PC-3 (cell line): ENCODE results near the gene MRPS25. TPM values are rescaled to one million over a fixed set of nuclear protein-coding genes. Genes with fewer than 3 reads are reported as not detected.

Experiments
- ATAC-seq: fragments of 200-7000 bp; cut with Tn5 transposase; 2 replicates; pipeline ENCODE4 v1.9.1; 2020; ENCODE audit warnings: mild to moderate bottlenecking, moderate library complexity
- BruUV-seq: library from RNA; stranded (reverse); fragments of 400-500 nt; replicated peaks from 2 replicates; lab custom pipeline; 2021; lab: Mats Ljungman, UMichigan
- CTCF ChIA-PET: fragments of 300-600 bp; sonication (Branson Sonifier 250); formaldehyde crosslinking; loops from one replicate; lab custom pipeline; 2022; ENCODE audit warnings: antibody characterized with exemption; lab: Charles Lee
- POLR2A ChIA-PET: fragments of 300-600 bp; sonication (Branson Sonifier 250); formaldehyde crosslinking; loops from one replicate; lab custom pipeline; 2022; ENCODE audit warnings: antibody characterized with exemption; ENCODE audit not compliant: unreplicated experiment; lab: Charles Lee
- DNase-seq: peaks from one replicate; pipeline ENCODE4 v3.0.0-alpha.2; 2015
- H2AFZ ChIP-seq: fragments of 300-600 bp; sonication (generic); 2 replicates; pipeline ENCODE4 v1.6.0; 2016; ENCODE audit warnings: antibody characterized with exemption, low read length
- H3F3A ChIP-seq: fragments of 300-600 bp; sonication (generic); one replicate; pipeline ENCODE4 v1.6.0; 2017; ENCODE audit warnings: antibody characterized with exemption, low read length, control low read depth, mild to moderate bottlenecking; ENCODE audit not compliant: unreplicated experiment
- H3K27ac ChIP-seq: fragments of 300-600 bp; sonication (generic); 2 replicates; pipeline ENCODE4 v1.5.1; 2016; ENCODE audit warnings: mild to moderate bottlenecking, low read length
- H3K27me3 ChIP-seq: fragments of 300-600 bp; sonication (generic); 2 replicates; pipeline ENCODE4 v1.6.1; 2016; ENCODE audit warnings: low read length, mixed read lengths
- H3K36me3 ChIP-seq: fragments of 300-600 bp; sonication (generic); 2 replicates; pipeline ENCODE4 v1.6.1; 2016; ENCODE audit warnings: low read depth, mixed run types, low read length, mixed read lengths
- H3K4me1 ChIP-seq: fragments of 300-600 bp; sonication (generic); 2 replicates; pipeline ENCODE4 v1.5.1; 2016; ENCODE audit warnings: low read length; ENCODE audit not compliant: insufficient read depth
- H3K4me2 ChIP-seq: fragments of 300-600 bp; sonication (generic); 2 replicates; pipeline ENCODE4 v1.6.0; 2016; ENCODE audit warnings: low read length
- H3K4me3 ChIP-seq: fragments of 300-600 bp; sonication (generic); 2 replicates; pipeline ENCODE4 v1.5.1; 2016; ENCODE audit warnings: mild to moderate bottlenecking, low read length, mixed read lengths
- H3K79me2 ChIP-seq: fragments of 300-600 bp; sonication (generic); 2 replicates; pipeline ENCODE4 v1.6.1; 2017; ENCODE audit warnings: low read length, mixed read lengths
- H3K9ac ChIP-seq: fragments of 300-600 bp; sonication (generic); 2 replicates; pipeline ENCODE4 v1.6.0; 2016; ENCODE audit warnings: mild to moderate bottlenecking, low read length
- H3K9me2 ChIP-seq: fragments of 300-600 bp; sonication (generic); replicated peaks from 2 replicates; pipeline ENCODE4 v1.6.1; 2016; ENCODE audit warnings: mixed run types, low read length, mixed read lengths
- H3K9me3 ChIP-seq: fragments of 300-600 bp; sonication (generic); 2 replicates; pipeline ENCODE4 v1.6.1; 2016; ENCODE audit warnings: low read length, mixed read lengths
- H4K20me1 ChIP-seq: fragments of 300-600 bp; sonication (generic); 2 replicates; pipeline ENCODE4 v1.6.1; 2016; ENCODE audit warnings: low read length, mixed read lengths
- EZH2 ChIP-seq: fragments of 300-600 bp; sonication (generic); IDR thresholded peaks from one replicate; pipeline ENCODE4 v1.6.1; 2017; ENCODE audit warnings: antibody characterized with exemption, mild to moderate bottlenecking, low read length; ENCODE audit not compliant: unreplicated experiment
- EZH2phosphoT487 ChIP-seq: fragments of 300-600 bp; sonication (generic); IDR thresholded peaks from 2 replicates; pipeline ENCODE4 v1.6.1; 2018; ENCODE audit warnings: mild to moderate bottlenecking, antibody characterized with exemption, low read length, borderline replicate concordance
- intact Hi-C: fragments of 100-400 bp; cut with micrococcal nuclease; formaldehyde crosslinking; loops from 2 replicates; pipeline ENCODE4 v1.9.0; 2023
- total RNA-seq: library from RNA; depleted of rRNA; stranded (reverse); fragments of >200 nt; gene quantifications from 2 replicates; pipeline ENCODE4 v1.2.3, GENCODE V29; 2014
- TF ChIP-seq, protein P1 (sequence below): fragments of 300-600 bp; sonication (generic); conservative IDR thresholded peaks from 2 replicates; pipeline ENCODE4 v1.5.1; 2017; ENCODE audit warnings: antibody characterized with exemption, low read depth, mild to moderate bottlenecking, low read length

The MRPS25 gene
- total RNA-seq, 1 experiment from 2014 or later: 42.9 TPM

DNA sequence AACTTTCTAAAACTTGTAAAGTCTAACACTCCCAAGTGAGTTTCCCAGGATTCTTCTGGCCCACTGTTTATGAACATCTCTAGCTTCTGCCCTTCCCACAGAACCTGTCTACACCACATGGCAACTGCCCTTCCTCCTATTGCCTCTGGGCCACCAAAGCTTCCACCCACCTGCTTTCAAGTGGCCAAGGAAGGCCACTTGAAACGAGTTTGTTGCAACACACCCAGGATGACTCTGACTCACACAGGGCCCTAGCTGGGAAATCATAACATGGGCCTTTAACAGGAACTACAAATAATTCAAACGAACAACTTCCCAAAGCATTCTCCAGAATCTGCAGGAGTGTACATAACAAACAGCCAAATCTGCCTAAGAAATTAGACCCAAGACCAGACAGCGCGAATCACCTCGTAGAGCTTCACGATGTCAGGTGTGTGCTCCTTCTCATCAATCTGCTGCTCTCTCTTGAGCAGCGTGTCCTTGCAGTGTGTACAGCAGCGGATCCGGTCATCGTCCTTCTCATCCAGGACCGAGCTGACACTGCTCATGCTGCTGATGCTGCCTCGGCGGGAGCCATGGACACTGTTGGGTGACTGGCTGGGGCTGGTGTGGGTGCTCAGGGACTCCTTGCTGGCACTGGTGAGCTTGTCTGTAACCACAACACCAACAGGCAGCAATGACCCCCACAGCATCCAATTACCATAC, 17.0 kb upstream of the MRPS25 start:
- no peak for TF ChIP-seq EZH2
- TF ChIP-seq EZH2phosphoT487: no peak
- TF ChIP-seq, protein P1, sequence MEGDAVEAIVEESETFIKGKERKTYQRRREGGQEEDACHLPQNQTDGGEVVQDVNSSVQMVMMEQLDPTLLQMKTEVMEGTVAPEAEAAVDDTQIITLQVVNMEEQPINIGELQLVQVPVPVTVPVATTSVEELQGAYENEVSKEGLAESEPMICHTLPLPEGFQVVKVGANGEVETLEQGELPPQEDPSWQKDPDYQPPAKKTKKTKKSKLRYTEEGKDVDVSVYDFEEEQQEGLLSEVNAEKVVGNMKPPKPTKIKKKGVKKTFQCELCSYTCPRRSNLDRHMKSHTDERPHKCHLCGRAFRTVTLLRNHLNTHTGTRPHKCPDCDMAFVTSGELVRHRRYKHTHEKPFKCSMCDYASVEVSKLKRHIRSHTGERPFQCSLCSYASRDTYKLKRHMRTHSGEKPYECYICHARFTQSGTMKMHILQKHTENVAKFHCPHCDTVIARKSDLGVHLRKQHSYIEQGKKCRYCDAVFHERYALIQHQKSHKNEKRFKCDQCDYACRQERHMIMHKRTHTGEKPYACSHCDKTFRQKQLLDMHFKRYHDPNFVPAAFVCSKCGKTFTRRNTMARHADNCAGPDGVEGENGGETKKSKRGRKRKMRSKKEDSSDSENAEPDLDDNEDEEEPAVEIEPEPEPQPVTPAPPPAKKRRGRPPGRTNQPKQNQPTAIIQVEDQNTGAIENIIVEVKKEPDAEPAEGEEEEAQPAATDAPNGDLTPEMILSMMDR: no peak
- intact Hi-C loops: no loop called here

DNA sequence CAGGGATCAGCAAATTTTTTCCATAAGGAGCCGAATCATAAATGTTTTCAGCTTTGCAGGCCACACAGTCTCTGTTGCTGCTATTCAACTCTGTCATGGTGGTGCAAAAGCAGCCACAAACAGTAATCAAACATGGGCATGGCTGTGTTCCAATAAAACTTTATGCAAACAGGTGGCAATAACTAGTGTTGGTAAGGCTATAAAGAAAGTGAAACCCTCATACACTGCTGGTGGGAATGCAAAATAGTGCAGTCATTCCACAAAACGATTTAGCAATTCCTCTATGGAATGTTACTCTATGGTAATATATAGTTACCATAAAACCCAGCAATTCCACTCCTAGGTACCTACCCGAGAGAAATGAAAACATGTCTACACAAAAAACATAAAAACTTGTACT, 14.0 kb upstream of the MRPS25 start:
- no peaks in the 10 kb centered on the region for H3F3A ChIP-seq
- no TSS peak for BruUV-seq
- intact Hi-C loops: no loop called here
- H3K4me1 ChIP-seq: no peaks in the 10 kb centered on the region
- no peak for TF ChIP-seq EZH2
- TF ChIP-seq EZH2phosphoT487: no peak
- TF ChIP-seq, protein P1: no peak
- no peaks in the 10 kb centered on the region for H3K27me3 ChIP-seq
- ATAC-seq (no peak), DNase-seq (no peak)
- H3K36me3 ChIP-seq: peaks cover 73% of the 10 kb centered on the region
- no peak overlapping the region for H3K4me2 ChIP-seq
- no peak overlapping the region for H3K9ac ChIP-seq
- POLR2A ChIA-PET: no interaction called here
- no peaks in the 10 kb centered on the region for H3K79me2 ChIP-seq
- CTCF ChIA-PET: no interaction called here
- no peak overlapping the region for H2AFZ ChIP-seq
- no peaks in the 10 kb centered on the region for H3K9me3 ChIP-seq
- H3K9me2 ChIP-seq: no peaks in the 10 kb centered on the region
- H3K27ac ChIP-seq: no peak overlapping the region
- H4K20me1 ChIP-seq: no peaks in the 10 kb centered on the region
- H3K4me3 ChIP-seq: no peak overlapping the region

More for the DNA sequence above, 17.0 kb upstream of the MRPS25 start:
- Histone ChIP-seq H3K27me3 (no peaks in the 10 kb centered on the region), H3K4me2 (no peak overlapping the region), H3K9me2 (no peaks in the 10 kb centered on the region), H2AFZ (no peak overlapping the region), H3K79me2 (no peaks in the 10 kb centered on the region), H3K4me3 (no peak overlapping the region), H4K20me1 (no peaks in the 10 kb centered on the region), H3F3A (no peaks in the 10 kb centered on the region), H3K27ac (no peak overlapping the region), H3K9me3 (no peaks in the 10 kb centered on the region), H3K36me3 (peaks cover 66% of the 10 kb centered on the region), H3K4me1 (no peaks in the 10 kb centered on the region), H3K9ac (no peak overlapping the region)
- POLR2A ChIA-PET: no interaction called here
- CTCF ChIA-PET: no interaction called here
- ATAC-seq: peak; percentile 67
- peak; percentile 25 for DNase-seq
- no TSS peak for BruUV-seq

DNA sequence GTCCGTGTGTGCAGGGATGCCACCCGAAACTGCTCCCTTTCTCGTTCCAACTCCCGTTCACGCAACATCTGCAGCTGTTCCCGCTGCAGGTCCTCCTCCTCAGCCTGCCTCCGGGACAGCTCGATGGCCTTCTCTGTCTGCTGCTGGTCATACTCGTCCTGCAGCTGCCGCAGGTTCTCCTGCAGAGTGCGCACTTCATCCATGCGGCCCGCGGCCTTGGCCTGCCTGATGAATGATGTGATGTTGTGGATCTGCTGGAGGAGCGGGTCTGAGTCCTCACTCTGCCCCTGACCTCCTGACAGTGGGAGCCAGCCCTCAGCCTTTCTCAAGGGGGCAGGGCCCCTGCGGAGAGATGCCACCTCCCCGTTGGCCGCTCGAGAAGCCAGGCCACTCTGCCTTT, 9.4 kb upstream of the MRPS25 start:
- DNase-seq (no peak), ATAC-seq (no peak)
- H3K9me3 ChIP-seq: no peaks in the 10 kb centered on the region
- no peak overlapping the region for H3K4me3 ChIP-seq
- no peaks in the 10 kb centered on the region for H4K20me1 ChIP-seq
- H3K27me3 ChIP-seq: no peaks in the 10 kb centered on the region
- no peaks in the 10 kb centered on the region for H3F3A ChIP-seq
- H2AFZ ChIP-seq: no peak overlapping the region
- intact Hi-C loops: no loop called here
- no peaks in the 10 kb centered on the region for H3K4me1 ChIP-seq
- H3K27ac ChIP-seq: no peak overlapping the region
- H3K9me2 ChIP-seq: no peaks in the 10 kb centered on the region
- BruUV-seq: no TSS peak
- TF ChIP-seq EZH2phosphoT487: no peak
- TF ChIP-seq, protein P1: no peak
- TF ChIP-seq EZH2: no peak
- ChIA-PET POLR2A (no interaction called here), CTCF (no interaction called here)
- no peak overlapping the region for H3K4me2 ChIP-seq
- H3K36me3 ChIP-seq: peaks cover 62% of the 10 kb centered on the region
- no peak overlapping the region for H3K9ac ChIP-seq
- H3K79me2 ChIP-seq: no peaks in the 10 kb centered on the region
